ENCODE data around the gene ZNF318.

The ZNF318 gene

DNA sequence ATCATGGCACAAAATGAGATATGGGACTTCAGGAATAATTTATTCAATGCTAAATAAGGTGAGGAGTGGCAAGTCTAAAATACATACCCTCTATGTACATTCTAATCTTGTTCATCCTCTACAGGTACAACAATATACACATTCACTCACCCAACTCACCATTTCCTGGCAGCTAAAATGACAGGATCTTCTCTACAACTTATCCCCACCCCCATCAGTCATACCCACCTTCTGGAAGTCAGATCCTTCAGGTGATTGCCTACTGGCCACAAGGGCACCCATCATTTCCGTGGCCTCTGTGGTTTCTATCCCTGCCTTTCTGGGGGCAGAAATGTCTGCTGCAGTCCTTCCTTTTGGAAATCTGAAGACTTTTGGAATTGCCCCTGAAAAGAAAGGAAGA lies 38.0 kb downstream of the ZNF318 start:
- H3K36me3 ChIP-seq (ENCODE audit: control insufficient read depth, low read depth, low read length): no peaks in the 10 kb centered on the region
- no peaks in the 10 kb centered on the region for H3K9me3 ChIP-seq (ENCODE audit: control insufficient read depth, low read depth, low read length)
- no peak overlapping the region for H3K27ac ChIP-seq (ENCODE audit: low read length)
- no peaks in the 10 kb centered on the region for H3K27me3 ChIP-seq (ENCODE audit: control insufficient read depth, insufficient read depth, low read length)
- H3K9ac ChIP-seq (ENCODE audit: low read length): no peak overlapping the region
- H3K4me3 ChIP-seq (ENCODE audit: low read length): no peak overlapping the region
- no peaks in the 10 kb centered on the region for H3K4me1 ChIP-seq (ENCODE audit: control insufficient read depth, low read depth, low read length)

GRCh38 chr6:43328528-43328927 lies 40.9 kb downstream of the ZNF318 start:
- no peaks in the 10 kb centered on the region for H3K36me3 ChIP-seq (ENCODE audit: control insufficient read depth, low read depth, low read length)
- no peak overlapping the region for H3K9ac ChIP-seq (ENCODE audit: low read length)
- H3K4me1 ChIP-seq (ENCODE audit: control insufficient read depth, low read depth, low read length): no peaks in the 10 kb centered on the region
- no peak overlapping the region for H3K4me3 ChIP-seq (ENCODE audit: low read length)
- H3K27ac ChIP-seq (ENCODE audit: low read length): no peak overlapping the region
- no peaks in the 10 kb centered on the region for H3K27me3 ChIP-seq (ENCODE audit: control insufficient read depth, insufficient read depth, low read length)
- no peaks in the 10 kb centered on the region for H3K9me3 ChIP-seq (ENCODE audit: control insufficient read depth, low read depth, low read length)

- H3K4me1 ChIP-seq (ENCODE audit: control insufficient read depth, low read depth, low read length): no peaks in the 10 kb centered on the region
- no peaks in the 10 kb centered on the region for H3K27me3 ChIP-seq (ENCODE audit: control insufficient read depth, insufficient read depth, low read length)
- no peak overlapping the region for H3K27ac ChIP-seq (ENCODE audit: low read length)
- H3K9me3 ChIP-seq (ENCODE audit: control insufficient read depth, low read depth, low read length): no peaks in the 10 kb centered on the region
- no peaks in the 10 kb centered on the region for H3K36me3 ChIP-seq (ENCODE audit: control insufficient read depth, low read depth, low read length)
- no peak overlapping the region for H3K9ac ChIP-seq (ENCODE audit: low read length)
- H3K4me3 ChIP-seq (ENCODE audit: low read length): no peak overlapping the region
Observed at GRCh38 chr6:43325876-43326275, 43.6 kb downstream of the ZNF318 start.

DNA sequence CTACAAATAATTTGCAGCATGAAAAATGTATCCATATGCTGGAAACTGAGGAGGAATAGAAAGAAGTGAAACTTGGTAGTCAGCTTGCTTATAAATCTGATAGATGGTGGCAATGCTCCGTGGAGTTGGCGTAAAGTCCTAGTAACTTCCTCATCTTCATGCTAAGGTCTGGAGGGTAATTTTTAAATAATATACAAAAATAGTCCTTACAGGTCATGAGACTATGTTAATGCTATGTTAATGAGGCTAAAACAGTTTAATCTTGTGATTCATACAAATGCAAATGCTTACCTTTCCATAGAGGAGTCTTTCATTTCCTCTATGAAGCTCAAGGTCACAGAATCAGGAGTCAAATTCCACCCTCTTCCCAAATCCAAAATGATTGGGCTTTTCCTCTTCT lies 51.4 kb downstream of the ZNF318 start:
- H3K4me3 ChIP-seq (ENCODE audit: low read length): no peak overlapping the region
- peaks cover 7% of the 10 kb centered on the region for H3K4me1 ChIP-seq (ENCODE audit: control insufficient read depth, low read depth, low read length)
- H3K27me3 ChIP-seq (ENCODE audit: control insufficient read depth, insufficient read depth, low read length): no peaks in the 10 kb centered on the region
- H3K36me3 ChIP-seq (ENCODE audit: control insufficient read depth, low read depth, low read length): no peaks in the 10 kb centered on the region
- no peak overlapping the region for H3K27ac ChIP-seq (ENCODE audit: low read length)
- no peak overlapping the region for H3K9ac ChIP-seq (ENCODE audit: low read length)
- no peaks in the 10 kb centered on the region for H3K9me3 ChIP-seq (ENCODE audit: control insufficient read depth, low read depth, low read length)

GRCh38 chr6:43313813-43314212 lies 55.6 kb downstream of the ZNF318 start:
- H3K27ac ChIP-seq (ENCODE audit: low read length): no peak overlapping the region
- no peak overlapping the region for H3K9ac ChIP-seq (ENCODE audit: low read length)
- H3K9me3 ChIP-seq (ENCODE audit: control insufficient read depth, low read depth, low read length): no peaks in the 10 kb centered on the region
- no peaks in the 10 kb centered on the region for H3K36me3 ChIP-seq (ENCODE audit: control insufficient read depth, low read depth, low read length)
- no peak overlapping the region for H3K4me3 ChIP-seq (ENCODE audit: low read length)
- peaks cover 5% of the 10 kb centered on the region for H3K27me3 ChIP-seq (ENCODE audit: control insufficient read depth, insufficient read depth, low read length)
- H3K4me1 ChIP-seq (ENCODE audit: control insufficient read depth, low read depth, low read length): peaks cover 12% of the 10 kb centered on the region

GRCh38 chr6:43311666-43312065 lies 57.8 kb downstream of the ZNF318 start:
- H3K9me3 ChIP-seq (ENCODE audit: control insufficient read depth, low read depth, low read length): no peaks in the 10 kb centered on the region
- H3K4me3 ChIP-seq (ENCODE audit: low read length): no peak overlapping the region
- peaks cover 11% of the 10 kb centered on the region for H3K4me1 ChIP-seq (ENCODE audit: control insufficient read depth, low read depth, low read length)
- no peak overlapping the region for H3K9ac ChIP-seq (ENCODE audit: low read length)
- no peaks in the 10 kb centered on the region for H3K36me3 ChIP-seq (ENCODE audit: control insufficient read depth, low read depth, low read length)
- peaks cover 5% of the 10 kb centered on the region for H3K27me3 ChIP-seq (ENCODE audit: control insufficient read depth, insufficient read depth, low read length)
- no peak overlapping the region for H3K27ac ChIP-seq (ENCODE audit: low read length)

GRCh38 chr6:43310624-43311023 lies 58.8 kb downstream of the ZNF318 start:
- no peak overlapping the region for H3K27ac ChIP-seq (ENCODE audit: low read length)
- peaks cover 11% of the 10 kb centered on the region for H3K4me1 ChIP-seq (ENCODE audit: control insufficient read depth, low read depth, low read length)
- no peak overlapping the region for H3K9ac ChIP-seq (ENCODE audit: low read length)

DNA sequence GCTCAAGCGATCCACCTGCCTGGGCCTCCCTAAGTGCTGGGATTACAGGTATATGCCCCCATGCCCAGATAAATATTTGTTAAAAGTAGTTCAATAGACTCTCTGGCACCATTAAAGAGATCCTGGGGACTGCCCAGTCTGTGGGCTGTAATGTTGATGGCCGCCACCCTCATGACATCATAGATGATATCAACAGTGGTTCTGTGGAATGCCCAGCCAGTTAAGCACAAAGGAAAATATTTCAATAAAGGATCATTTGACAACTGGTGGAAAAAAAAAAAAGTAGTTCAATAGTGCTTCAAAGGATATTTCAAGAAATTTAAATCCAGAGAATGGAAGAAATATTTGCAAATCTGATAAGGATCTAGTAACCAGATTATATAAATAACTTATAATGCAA lies 59.3 kb downstream of the ZNF318 start:
- H3K9ac ChIP-seq (ENCODE audit: low read length): no peak overlapping the region
- H3K9me3 ChIP-seq (ENCODE audit: control insufficient read depth, low read depth, low read length): no peaks in the 10 kb centered on the region
- peaks cover 15% of the 10 kb centered on the region for H3K4me1 ChIP-seq (ENCODE audit: control insufficient read depth, low read depth, low read length)
- H3K36me3 ChIP-seq (ENCODE audit: control insufficient read depth, low read depth, low read length): no peaks in the 10 kb centered on the region
- H3K4me3 ChIP-seq (ENCODE audit: low read length): no peak overlapping the region
- no peak overlapping the region for H3K27ac ChIP-seq (ENCODE audit: low read length)
- peaks cover 5% of the 10 kb centered on the region for H3K27me3 ChIP-seq (ENCODE audit: control insufficient read depth, insufficient read depth, low read length)

More at GRCh38 chr6:43310624-43311023, 58.8 kb downstream of the ZNF318 start:
- Histone ChIP-seq H3K27me3 (ENCODE audit: control insufficient read depth, insufficient read depth, low read length) (peaks cover 5% of the 10 kb centered on the region), H3K9me3 (ENCODE audit: control insufficient read depth, low read depth, low read length) (no peaks in the 10 kb centered on the region), H3K4me3 (ENCODE audit: low read length) (no peak overlapping the region), H3K36me3 (ENCODE audit: control insufficient read depth, low read depth, low read length) (no peaks in the 10 kb centered on the region)

DNA sequence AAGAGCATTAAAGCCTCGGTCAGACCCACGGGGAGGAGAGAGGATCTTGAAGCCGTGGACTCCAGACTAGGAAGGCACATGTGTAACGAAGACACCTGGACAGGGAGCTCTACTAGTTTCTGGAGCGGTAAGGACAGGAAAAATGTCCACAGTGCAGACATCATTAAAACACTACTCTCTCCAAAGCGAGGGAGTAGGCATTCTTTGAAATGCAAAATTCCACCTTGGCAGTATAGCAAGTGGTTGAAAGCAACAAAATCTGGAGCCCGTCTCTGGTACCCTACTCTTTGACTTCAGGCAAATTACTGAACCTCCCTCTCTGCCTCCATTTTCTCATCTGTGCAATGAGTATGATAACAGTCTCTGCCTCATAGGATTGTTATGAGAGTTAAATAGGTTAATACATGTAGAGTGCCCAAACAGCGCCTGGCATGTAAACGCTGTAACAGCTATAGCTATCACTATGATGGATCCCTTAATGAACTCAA lies 60.4 kb downstream of the ZNF318 start:
- Histone ChIP-seq H3K4me1 (ENCODE audit: control insufficient read depth, low read depth, low read length) (peaks cover 16% of the 10 kb centered on the region), H3K27me3 (ENCODE audit: control insufficient read depth, insufficient read depth, low read length) (peaks cover 5% of the 10 kb centered on the region), H3K4me3 (ENCODE audit: low read length) (peak overlapping the region; percentile 67), H3K36me3 (ENCODE audit: control insufficient read depth, low read depth, low read length) (no peaks in the 10 kb centered on the region), H3K9me3 (ENCODE audit: control insufficient read depth, low read depth, low read length) (no peaks in the 10 kb centered on the region), H3K27ac (ENCODE audit: low read length) (no peak overlapping the region), H3K9ac (ENCODE audit: low read length) (peak overlapping the region; percentile 74)

DNA sequence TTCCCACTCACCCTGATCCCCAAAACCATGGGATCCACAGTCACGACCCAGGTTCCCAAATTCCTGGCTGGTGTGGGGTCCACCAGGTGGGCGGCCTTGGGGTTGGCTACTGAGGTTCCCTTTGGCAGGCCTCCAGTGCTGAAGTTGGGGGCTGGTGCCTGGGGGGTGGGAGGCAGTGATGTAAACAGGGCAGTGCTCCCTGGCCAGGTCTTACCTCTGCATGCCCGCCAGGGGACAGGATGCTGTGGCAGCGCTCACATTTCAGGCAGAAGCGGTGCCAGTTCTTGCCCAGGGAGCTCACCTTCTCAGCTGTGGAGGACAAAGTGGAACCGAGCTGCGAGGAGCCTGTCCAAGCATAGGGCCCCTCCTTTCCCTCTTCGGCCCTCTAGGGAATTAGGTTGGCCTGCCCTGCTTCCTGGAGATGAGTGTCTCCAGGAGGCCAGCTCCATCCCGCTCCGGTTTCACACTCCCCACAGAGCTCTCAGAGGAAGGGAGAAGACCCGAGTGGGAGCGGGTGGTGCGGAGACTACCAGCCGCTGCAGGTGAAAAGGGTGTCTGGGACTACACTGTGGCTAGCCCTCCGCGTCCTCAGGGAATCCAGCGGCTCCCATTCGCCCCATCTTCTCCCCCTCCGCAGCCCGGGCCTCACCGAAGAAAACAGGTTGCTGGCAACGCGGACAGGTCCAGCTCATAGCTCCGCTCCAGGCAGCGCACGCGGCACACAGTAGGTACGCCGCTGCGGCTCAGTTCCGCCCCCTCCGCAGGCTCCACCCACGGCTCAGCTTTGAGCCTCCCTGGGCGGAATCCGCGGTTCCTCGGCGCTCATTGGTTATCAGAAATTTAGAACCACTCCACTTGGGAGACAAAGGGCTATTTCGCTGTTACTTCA lies 61.1 kb downstream of the ZNF318 start, which contains the start of gene CRIP3:
Gene CRIP3 (minus strand): TSS at position 726 of the 889 bp plus-strand sequence. CDS start 34 bp downstream, at position 692.
- H3K9ac ChIP-seq (ENCODE audit: low read length): peak within 1 kb of the TSS; percentile 74
- no peak within 1 kb of the TSS for H3K27ac ChIP-seq (ENCODE audit: low read length)
- H3K9me3 ChIP-seq (ENCODE audit: control insufficient read depth, low read depth, low read length): no peaks in the 10 kb centered on the region
- peak within 1 kb of the TSS; percentile 67 for H3K4me3 ChIP-seq (ENCODE audit: low read length)
- peaks cover 5% of the 10 kb centered on the region for H3K27me3 ChIP-seq (ENCODE audit: control insufficient read depth, insufficient read depth, low read length)
- H3K4me1 ChIP-seq (ENCODE audit: control insufficient read depth, low read depth, low read length): peaks cover 16% of the 10 kb centered on the region
- H3K36me3 ChIP-seq (ENCODE audit: control insufficient read depth, low read depth, low read length): no peaks in the 10 kb centered on the region

GRCh38 chr6:43307451-43308100 lies 61.9 kb downstream of the ZNF318 start:
- Histone ChIP-seq H3K27me3 (ENCODE audit: control insufficient read depth, insufficient read depth, low read length) (peaks cover 5% of the 10 kb centered on the region), H3K9me3 (ENCODE audit: control insufficient read depth, low read depth, low read length) (no peaks in the 10 kb centered on the region), H3K4me1 (ENCODE audit: control insufficient read depth, low read depth, low read length) (peaks cover 16% of the 10 kb centered on the region), H3K27ac (ENCODE audit: low read length) (no peak overlapping the region), H3K9ac (ENCODE audit: low read length) (no peak overlapping the region), H3K36me3 (ENCODE audit: control insufficient read depth, low read depth, low read length) (no peaks in the 10 kb centered on the region), H3K4me3 (ENCODE audit: low read length) (peak overlapping the region; percentile 67)

Data from iPS-18a (cell line).